ENCODE measurements around the gene SLC66A1.

DNA sequence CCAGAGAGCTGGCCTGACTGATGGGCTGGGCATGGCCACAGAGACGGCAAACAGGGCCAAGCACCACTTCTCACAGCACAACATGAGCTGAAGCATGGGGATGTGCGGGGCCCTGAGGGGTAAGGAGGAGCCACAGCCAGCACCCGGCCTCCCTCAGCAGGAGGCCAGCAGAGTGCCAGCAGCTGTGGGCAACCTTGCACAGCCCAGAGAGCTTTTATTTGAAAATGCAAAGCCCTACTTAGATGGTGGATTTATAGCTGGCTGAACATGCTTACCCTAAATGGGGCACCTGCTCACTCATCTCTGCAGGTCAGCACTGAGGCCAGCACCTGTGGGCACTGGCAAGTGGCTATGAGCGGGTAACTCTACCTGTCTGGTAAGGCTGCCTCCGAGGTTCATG, 44.1 kb downstream of the SLC66A1 start:
- TF ChIP-seq ARNT (IDR thresholded peaks at IDR 0.05) (no peak), NR3C1 (CRISPR knock-in tag; IDR thresholded peaks at IDR 0.05) (no peak), ZKSCAN1 (IDR thresholded peaks at IDR 0.05; ENCODE audit: low read length) (no peak), EZH2 (conservative IDR thresholded peaks at IDR 0.05; ENCODE audit: low read depth, low read length) (no peak), CEBPB (IDR thresholded peaks at IDR 0.05; ENCODE audit: borderline replicate concordance, low read depth, low read length) (no peak), POLR2A (IDR thresholded peaks at IDR 0.05; ENCODE audit: insufficient read depth in 1 of 2, low read depth in 2 of 2, low read length in 2 of 2) (no peak), HCFC1 (IDR thresholded peaks at IDR 0.05; ENCODE audit: low read depth, low read length) (no peak), RNF2 (conservative IDR thresholded peaks at IDR 0.05; ENCODE audit: low read depth) (no peak), ZNF296 (CRISPR knock-in tag; conservative IDR thresholded peaks at IDR 0.05) (no peak)
- TF ChIP-seq, protein P1, sequence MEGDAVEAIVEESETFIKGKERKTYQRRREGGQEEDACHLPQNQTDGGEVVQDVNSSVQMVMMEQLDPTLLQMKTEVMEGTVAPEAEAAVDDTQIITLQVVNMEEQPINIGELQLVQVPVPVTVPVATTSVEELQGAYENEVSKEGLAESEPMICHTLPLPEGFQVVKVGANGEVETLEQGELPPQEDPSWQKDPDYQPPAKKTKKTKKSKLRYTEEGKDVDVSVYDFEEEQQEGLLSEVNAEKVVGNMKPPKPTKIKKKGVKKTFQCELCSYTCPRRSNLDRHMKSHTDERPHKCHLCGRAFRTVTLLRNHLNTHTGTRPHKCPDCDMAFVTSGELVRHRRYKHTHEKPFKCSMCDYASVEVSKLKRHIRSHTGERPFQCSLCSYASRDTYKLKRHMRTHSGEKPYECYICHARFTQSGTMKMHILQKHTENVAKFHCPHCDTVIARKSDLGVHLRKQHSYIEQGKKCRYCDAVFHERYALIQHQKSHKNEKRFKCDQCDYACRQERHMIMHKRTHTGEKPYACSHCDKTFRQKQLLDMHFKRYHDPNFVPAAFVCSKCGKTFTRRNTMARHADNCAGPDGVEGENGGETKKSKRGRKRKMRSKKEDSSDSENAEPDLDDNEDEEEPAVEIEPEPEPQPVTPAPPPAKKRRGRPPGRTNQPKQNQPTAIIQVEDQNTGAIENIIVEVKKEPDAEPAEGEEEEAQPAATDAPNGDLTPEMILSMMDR (CRISPR knock-in tag; IDR thresholded peaks at IDR 0.05), result no peak
- TF ChIP-seq, protein P2, sequence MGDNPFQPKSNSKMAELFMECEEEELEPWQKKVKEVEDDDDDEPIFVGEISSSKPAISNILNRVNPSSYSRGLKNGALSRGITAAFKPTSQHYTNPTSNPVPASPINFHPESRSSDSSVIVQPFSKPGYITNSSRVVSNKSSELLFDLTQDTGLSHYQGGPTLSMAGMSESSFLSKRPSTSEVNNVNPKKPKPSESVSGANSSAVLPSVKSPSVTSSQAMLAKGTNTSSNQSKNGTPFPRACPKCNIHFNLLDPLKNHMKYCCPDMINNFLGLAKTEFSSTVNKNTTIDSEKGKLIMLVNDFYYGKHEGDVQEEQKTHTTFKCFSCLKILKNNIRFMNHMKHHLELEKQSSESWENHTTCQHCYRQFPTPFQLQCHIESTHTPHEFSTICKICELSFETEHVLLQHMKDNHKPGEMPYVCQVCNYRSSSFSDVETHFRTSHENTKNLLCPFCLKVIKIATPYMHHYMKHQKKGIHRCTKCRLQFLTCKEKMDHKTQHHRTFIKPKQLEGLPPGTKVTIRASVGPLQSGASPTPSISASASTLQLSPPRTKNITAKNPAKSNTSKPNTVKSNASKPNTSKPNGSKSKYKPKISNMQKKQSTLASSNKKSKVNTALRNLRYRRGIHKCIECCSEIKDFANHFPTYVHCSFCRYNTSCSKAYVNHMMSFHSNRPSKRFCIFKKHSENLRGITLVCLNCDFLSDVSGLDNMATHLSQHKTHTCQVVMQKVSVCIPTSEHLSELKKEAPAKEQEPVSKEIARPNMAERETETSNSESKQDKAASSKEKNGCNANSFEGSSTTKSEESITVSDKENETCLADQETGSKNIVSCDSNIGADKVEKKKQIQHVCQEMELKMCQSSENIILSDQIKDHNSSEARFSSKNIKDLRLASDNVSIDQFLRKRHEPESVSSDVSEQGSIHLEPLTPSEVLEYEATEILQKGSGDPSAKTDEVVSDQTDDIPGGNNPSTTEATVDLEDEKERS (CRISPR knock-in tag; IDR thresholded peaks at IDR 0.05), result no peak
- TF ChIP-seq, protein P3, sequence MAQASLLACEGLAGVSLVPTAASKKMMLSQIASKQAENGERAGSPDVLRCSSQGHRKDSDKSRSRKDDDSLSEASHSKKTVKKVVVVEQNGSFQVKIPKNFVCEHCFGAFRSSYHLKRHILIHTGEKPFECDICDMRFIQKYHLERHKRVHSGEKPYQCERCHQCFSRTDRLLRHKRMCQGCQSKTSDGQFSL (CRISPR knock-in tag; IDR thresholded peaks at IDR 0.05), result no peak
- TF ChIP-seq, protein P4, sequence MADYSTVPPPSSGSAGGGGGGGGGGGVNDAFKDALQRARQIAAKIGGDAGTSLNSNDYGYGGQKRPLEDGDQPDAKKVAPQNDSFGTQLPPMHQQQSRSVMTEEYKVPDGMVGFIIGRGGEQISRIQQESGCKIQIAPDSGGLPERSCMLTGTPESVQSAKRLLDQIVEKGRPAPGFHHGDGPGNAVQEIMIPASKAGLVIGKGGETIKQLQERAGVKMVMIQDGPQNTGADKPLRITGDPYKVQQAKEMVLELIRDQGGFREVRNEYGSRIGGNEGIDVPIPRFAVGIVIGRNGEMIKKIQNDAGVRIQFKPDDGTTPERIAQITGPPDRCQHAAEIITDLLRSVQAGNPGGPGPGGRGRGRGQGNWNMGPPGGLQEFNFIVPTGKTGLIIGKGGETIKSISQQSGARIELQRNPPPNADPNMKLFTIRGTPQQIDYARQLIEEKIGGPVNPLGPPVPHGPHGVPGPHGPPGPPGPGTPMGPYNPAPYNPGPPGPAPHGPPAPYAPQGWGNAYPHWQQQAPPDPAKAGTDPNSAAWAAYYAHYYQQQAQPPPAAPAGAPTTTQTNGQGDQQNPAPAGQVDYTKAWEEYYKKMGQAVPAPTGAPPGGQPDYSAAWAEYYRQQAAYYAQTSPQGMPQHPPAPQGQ (CRISPR knock-in tag; IDR thresholded peaks at IDR 0.05; ENCODE audit: borderline replicate concordance), result no peak
- TF ChIP-seq, protein P5, sequence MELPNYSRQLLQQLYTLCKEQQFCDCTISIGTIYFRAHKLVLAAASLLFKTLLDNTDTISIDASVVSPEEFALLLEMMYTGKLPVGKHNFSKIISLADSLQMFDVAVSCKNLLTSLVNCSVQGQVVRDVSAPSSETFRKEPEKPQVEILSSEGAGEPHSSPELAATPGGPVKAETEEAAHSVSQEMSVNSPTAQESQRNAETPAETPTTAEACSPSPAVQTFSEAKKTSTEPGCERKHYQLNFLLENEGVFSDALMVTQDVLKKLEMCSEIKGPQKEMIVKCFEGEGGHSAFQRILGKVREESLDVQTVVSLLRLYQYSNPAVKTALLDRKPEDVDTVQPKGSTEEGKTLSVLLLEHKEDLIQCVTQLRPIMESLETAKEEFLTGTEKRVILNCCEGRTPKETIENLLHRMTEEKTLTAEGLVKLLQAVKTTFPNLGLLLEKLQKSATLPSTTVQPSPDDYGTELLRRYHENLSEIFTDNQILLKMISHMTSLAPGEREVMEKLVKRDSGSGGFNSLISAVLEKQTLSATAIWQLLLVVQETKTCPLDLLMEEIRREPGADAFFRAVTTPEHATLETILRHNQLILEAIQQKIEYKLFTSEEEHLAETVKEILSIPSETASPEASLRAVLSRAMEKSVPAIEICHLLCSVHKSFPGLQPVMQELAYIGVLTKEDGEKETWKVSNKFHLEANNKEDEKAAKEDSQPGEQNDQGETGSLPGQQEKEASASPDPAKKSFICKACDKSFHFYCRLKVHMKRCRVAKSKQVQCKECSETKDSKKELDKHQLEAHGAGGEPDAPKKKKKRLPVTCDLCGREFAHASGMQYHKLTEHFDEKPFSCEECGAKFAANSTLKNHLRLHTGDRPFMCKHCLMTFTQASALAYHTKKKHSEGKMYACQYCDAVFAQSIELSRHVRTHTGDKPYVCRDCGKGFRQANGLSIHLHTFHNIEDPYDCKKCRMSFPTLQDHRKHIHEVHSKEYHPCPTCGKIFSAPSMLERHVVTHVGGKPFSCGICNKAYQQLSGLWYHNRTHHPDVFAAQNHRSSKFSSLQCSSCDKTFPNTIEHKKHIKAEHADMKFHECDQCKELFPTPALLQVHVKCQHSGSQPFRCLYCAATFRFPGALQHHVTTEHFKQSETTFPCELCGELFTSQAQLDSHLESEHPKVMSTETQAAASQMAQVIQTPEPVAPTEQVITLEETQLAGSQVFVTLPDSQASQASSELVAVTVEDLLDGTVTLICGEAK (IDR thresholded peaks at IDR 0.05), result no peak
- TF ChIP-seq, protein P5 (CRISPR knock-in tag; IDR thresholded peaks at IDR 0.05), result no peak

All from HepG2 (cell line).